CD4-positive, alpha-beta T cell treated with Interleukin-1 beta for 1 hour (primary cell): Measurements from ENCODE around the gene MAFB.
A peak's percentile ranks its signal among the peaks of the same experiment; 100 is the strongest.
"Not testable (repeated sequence)": the region's sequence is repeated elsewhere in the genome, so short reads cannot be mapped to it uniquely, and the experiment has no call there.

Source experiments
- DNase-seq, 2 donors: peaks; one replicate each; pipeline ENCODE4 v3.0.0-alpha.2; 2020 to 2022

The MAFB gene

GRCh38 chr20:40689100-40689942, at the start of gene MAFB:
TSS of gene MAFB (minus strand) at chr20:40689236. CDS start at chr20:40688850, 386 bp downstream.
- DNase-seq: peak; percentile 48 to 84

GRCh38 chr20:40736468-40736867, 47.4 kb upstream of the MAFB start:
- not testable (repeated sequence) for DNase-seq

GRCh38 chr20:40728996-40729395, 40.0 kb upstream of the MAFB start:
- no peak for DNase-seq

GRCh38 chr20:40728470-40728869, 39.4 kb upstream of the MAFB start:
- no peak for DNase-seq

GRCh38 chr20:40727960-40728359, 38.9 kb upstream of the MAFB start:
- DNase-seq: no peak

- DNase-seq: no peak
Measured at GRCh38 chr20:40726776-40727175, 37.7 kb upstream of the MAFB start.

GRCh38 chr20:40724566-40724965, 35.5 kb upstream of the MAFB start:
- DNase-seq: no peak

- no peak for DNase-seq
Measured at GRCh38 chr20:40720826-40721225, 31.8 kb upstream of the MAFB start.

- no peak for DNase-seq
Measured at GRCh38 chr20:40720099-40720498, 31.1 kb upstream of the MAFB start.

GRCh38 chr20:40718982-40719729, 30.1 kb upstream of the MAFB start:
- peak in 1 of 2 donors; percentile 26 for DNase-seq

GRCh38 chr20:40718214-40718977, 29.4 kb upstream of the MAFB start:
- DNase-seq: no peak

- DNase-seq: no peak
Measured at GRCh38 chr20:40717343-40717865, 28.4 kb upstream of the MAFB start.

GRCh38 chr20:40715491-40715890, 26.5 kb upstream of the MAFB start:
- DNase-seq: no peak

- no peak for DNase-seq
Measured at GRCh38 chr20:40714916-40715315, 25.9 kb upstream of the MAFB start.

- no peak for DNase-seq
Measured at GRCh38 chr20:40714109-40714508, 25.1 kb upstream of the MAFB start.

- DNase-seq: no peak
Measured at GRCh38 chr20:40713508-40713907, 24.5 kb upstream of the MAFB start.

- DNase-seq: no peak
Measured at GRCh38 chr20:40711079-40711478, 22.0 kb upstream of the MAFB start.

GRCh38 chr20:40710603-40711002, 21.6 kb upstream of the MAFB start:
- no peak for DNase-seq

GRCh38 chr20:40706977-40707582, 18.0 kb upstream of the MAFB start:
- no peak for DNase-seq

- DNase-seq: no peak
Measured at GRCh38 chr20:40705413-40705812, 16.4 kb upstream of the MAFB start.

GRCh38 chr20:40704828-40705227, 15.8 kb upstream of the MAFB start:
- no peak for DNase-seq

GRCh38 chr20:40703975-40704530, 15.0 kb upstream of the MAFB start:
- DNase-seq: no peak
